Measurements from ENCODE around the gene AGPAT3.

Gene AGPAT3

DNA sequence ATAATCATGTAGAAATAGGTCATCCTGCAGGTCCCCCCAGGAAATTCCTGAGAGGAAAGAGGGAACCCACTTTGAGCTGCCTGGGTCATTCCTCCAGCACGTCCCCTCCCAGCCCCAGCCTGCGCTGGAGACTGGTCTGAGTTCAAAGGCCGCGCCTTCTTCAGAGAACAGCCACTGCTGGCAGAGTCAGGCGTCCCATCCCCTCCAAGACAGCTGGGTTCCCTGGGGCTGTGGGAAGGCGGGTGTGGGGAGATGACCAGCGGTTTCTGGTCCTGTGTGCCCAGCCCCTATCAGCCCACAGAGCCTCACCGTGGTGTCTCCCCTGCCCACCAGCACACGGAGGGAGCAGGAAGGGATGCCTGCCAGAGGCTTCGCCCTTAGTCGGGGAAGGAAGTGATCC, 129.1 kb downstream of the AGPAT3 start:
- DNase-seq (ENCODE audit: low spot score) = no peak
- TF ChIP-seq, protein P1, sequence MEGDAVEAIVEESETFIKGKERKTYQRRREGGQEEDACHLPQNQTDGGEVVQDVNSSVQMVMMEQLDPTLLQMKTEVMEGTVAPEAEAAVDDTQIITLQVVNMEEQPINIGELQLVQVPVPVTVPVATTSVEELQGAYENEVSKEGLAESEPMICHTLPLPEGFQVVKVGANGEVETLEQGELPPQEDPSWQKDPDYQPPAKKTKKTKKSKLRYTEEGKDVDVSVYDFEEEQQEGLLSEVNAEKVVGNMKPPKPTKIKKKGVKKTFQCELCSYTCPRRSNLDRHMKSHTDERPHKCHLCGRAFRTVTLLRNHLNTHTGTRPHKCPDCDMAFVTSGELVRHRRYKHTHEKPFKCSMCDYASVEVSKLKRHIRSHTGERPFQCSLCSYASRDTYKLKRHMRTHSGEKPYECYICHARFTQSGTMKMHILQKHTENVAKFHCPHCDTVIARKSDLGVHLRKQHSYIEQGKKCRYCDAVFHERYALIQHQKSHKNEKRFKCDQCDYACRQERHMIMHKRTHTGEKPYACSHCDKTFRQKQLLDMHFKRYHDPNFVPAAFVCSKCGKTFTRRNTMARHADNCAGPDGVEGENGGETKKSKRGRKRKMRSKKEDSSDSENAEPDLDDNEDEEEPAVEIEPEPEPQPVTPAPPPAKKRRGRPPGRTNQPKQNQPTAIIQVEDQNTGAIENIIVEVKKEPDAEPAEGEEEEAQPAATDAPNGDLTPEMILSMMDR (IDR thresholded peaks at IDR 0.05; ENCODE audit: borderline replicate concordance, control extremely low read depth, extremely low read depth, insufficient read depth, missing control alignments) = no peak
- in situ Hi-C loops (cut with MboI; ENCODE audit: low sequenced_read_pairs, unreplicated experiment) = no loop called here

DNA sequence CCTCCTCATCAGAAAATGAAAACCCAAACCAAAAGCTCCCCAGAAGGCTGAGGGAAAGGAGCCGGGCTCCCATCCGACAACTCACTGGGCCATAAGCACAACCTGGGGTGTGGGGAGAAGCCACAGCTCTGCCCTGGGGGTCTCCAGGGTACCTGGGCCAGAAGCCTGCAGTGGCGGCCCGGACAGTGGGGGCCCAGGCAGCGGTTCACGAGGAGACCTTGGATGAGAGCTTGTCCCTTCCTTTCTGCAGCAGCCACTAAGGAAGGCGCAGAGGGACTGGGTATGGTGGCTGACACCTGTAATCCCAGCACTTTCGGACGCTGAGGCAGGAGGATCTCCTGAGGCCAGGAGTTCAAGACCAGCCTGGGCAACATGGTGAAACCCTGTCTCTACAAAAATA, 129.6 kb downstream of the AGPAT3 start:
- in situ Hi-C loops (cut with MboI; ENCODE audit: low sequenced_read_pairs, unreplicated experiment) = no loop called here
- DNase-seq (ENCODE audit: low spot score) = no peak
- TF ChIP-seq, protein P1 (IDR thresholded peaks at IDR 0.05; ENCODE audit: borderline replicate concordance, control extremely low read depth, extremely low read depth, insufficient read depth, missing control alignments) = no peak

DNA sequence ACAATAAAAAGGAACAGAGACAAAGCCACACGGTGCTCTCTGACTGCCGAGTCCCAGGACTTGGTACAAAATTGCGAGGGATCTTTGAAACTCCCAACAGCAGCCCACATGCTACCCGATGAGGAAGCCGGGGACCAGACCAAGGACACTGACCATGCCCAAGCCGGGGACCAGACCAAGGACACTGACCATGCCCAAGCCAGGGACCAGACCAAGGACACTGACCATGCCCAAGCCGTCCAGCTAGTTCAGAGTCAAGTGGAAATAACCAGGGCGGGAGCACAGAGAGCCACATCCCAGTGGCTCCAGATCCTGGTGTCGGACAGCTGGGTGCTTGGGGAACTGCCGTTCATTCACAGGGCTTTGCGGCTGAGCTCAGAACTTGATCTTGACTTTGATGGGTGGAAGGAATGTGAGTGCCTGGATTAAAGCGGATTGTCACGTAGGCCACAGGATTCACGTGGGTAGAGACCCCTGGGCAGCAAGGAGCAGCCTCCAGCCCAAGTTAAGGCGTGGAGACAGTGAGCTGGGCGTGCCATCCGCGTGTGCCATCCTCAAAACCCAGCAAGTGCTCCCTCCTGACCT, 130.6 kb downstream of the AGPAT3 start:
- in situ Hi-C loops (cut with MboI; ENCODE audit: low sequenced_read_pairs, unreplicated experiment) = no loop called here
- no peak for DNase-seq (ENCODE audit: low spot score)
- TF ChIP-seq, protein P1 (IDR thresholded peaks at IDR 0.05; ENCODE audit: borderline replicate concordance, control extremely low read depth, extremely low read depth, insufficient read depth, missing control alignments) = no peak

DNA sequence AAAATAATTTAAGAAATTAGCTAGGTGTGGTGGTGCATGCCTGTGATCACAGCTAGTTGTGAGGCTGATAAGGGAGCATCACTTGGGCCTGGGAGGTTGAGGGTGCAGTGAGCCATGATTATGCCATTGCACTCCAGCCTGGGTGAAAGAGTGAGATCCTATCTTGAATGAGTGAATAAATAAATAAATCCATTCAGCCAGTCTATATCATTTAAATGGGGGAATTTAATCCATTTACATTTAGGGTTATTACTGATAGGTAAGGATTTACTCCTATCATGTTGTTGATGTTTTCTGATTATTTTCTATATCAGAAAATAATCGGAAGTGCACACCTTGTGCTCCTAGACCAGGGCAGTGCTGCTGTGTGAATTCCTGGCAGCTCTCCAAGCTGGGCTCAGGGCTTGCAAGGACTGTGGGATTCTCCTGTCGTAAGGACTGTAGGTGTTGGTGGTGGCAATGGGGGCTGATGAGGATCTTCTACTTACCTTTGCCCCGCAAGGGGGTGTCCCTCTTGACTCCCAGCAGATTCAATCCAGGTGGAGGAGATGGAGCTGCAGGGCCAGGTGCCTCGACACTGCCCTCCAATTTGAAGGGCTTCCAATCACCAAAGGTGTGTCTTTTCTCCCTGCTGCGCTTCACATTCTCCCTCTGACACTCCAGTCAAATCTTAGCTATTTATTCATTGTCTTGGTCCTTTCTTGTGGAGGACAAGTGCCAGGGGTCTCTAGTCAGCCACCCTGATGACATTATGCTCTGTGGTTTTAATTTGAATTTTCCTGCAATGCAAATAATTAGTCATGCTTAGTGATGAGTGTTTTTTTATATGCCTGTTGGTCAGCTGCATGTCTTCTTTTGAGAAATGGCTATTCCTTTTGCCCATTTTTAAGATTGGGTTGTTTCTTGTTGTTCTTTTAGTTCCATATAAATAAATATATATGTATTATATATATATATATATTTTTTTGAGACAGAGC, 133.0 kb downstream of the AGPAT3 start:
- in situ Hi-C loops (cut with MboI; ENCODE audit: low sequenced_read_pairs, unreplicated experiment) = no loop called here
- no peak for DNase-seq (ENCODE audit: low spot score)

DNA sequence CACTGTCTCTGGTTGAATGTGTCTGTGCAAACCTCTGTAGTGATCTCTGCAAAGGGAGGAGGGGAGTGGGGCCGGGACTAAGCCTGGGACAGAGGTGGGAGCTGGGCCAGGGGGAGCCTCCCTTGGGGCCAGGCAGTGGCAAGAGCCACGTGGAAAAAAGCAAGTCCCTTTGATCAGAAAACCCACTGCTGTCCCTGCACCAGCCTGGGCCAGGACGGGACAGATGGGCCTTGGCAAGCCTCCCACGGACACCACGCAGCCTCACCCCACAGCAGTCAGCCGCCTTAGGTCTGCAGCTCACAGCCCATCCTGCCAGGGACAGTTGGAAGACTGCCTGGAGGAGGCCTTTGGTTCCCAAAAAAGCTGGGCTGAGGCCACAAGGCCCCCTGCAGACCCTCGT, 135.3 kb downstream of the AGPAT3 start:
- in situ Hi-C loops (cut with MboI; ENCODE audit: low sequenced_read_pairs, unreplicated experiment) = no loop called here

More for the DNA sequence above, 133.0 kb downstream of the AGPAT3 start:
- TF ChIP-seq, protein P1 (IDR thresholded peaks at IDR 0.05; ENCODE audit: borderline replicate concordance, control extremely low read depth, extremely low read depth, insufficient read depth, missing control alignments) = no peak

DNA sequence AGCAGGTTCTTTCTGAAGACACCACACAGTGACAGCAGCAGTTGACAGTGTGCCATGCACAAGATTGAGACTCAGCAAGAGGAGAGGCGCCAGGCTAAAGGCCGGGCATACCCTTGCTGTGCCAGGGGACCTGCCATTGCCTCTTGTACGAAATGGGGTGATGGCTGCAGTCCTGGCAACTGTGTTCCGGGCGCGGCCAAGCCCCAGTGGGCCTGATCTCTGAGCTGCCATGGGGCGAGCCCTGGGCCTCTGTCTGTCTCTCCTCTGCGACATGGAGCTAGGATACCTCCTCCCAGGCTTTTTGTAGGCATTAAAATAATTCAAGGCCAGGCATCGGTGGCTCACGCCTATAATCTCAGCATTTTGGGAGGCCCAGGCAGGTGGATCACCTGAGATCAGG, 137.5 kb downstream of the AGPAT3 start:
- DNase-seq (ENCODE audit: low spot score) = no peak
- TF ChIP-seq, protein P1 (IDR thresholded peaks at IDR 0.05; ENCODE audit: borderline replicate concordance, control extremely low read depth, extremely low read depth, insufficient read depth, missing control alignments) = no peak
- in situ Hi-C loops (cut with MboI; ENCODE audit: low sequenced_read_pairs, unreplicated experiment) = no loop called here

More for the DNA sequence above, 135.3 kb downstream of the AGPAT3 start:
- TF ChIP-seq, protein P1 (IDR thresholded peaks at IDR 0.05; ENCODE audit: borderline replicate concordance, control extremely low read depth, extremely low read depth, insufficient read depth, missing control alignments) = no peak
- peak; percentile 17 for DNase-seq (ENCODE audit: low spot score)

Measured in GM13976 (cell line).